Ishikawa (cell line): Measurements from ENCODE around the gene SPANXN4.

Experiments
- CEBPB ChIP-seq: IDR thresholded peaks from 2 replicates; pipeline ENCODE4 v1.6.1; 2012
- CREB1 ChIP-seq: IDR thresholded peaks from 2 replicates; pipeline ENCODE4 v1.6.1; 2012; ENCODE audit warnings: low read depth
- EGR1 ChIP-seq: IDR thresholded peaks from 2 replicates; pipeline ENCODE4 v1.6.1; 2012
- EP300 ChIP-seq: IDR thresholded peaks from 2 replicates; pipeline ENCODE4 v1.6.1; 2012; ENCODE audit warnings: borderline replicate concordance
- FOXM1 ChIP-seq: IDR thresholded peaks from 2 replicates; pipeline ENCODE4 v1.6.1; 2012; ENCODE audit warnings: low read depth, borderline replicate concordance
- NFIC ChIP-seq: IDR thresholded peaks from 2 replicates; pipeline ENCODE4 v1.6.1; 2012
- RAD21 ChIP-seq: IDR thresholded peaks from 2 replicates; pipeline ENCODE4 v1.6.1; 2012; ENCODE audit warnings: low read depth
- TAF1 ChIP-seq: IDR thresholded peaks from 2 replicates; pipeline ENCODE4 v1.6.1; 2012; ENCODE audit warnings: low read depth, mild to moderate bottlenecking
- TCF12 ChIP-seq: IDR thresholded peaks from 2 replicates; pipeline ENCODE4 v1.6.1; 2012; ENCODE audit warnings: low read depth
- TEAD4 ChIP-seq: IDR thresholded peaks from 2 replicates; pipeline ENCODE4 v1.6.1; 2012
- YY1 ChIP-seq: IDR thresholded peaks from 2 replicates; pipeline ENCODE4 v1.6.1; 2012; ENCODE audit warnings: low read depth
- ZBTB7A ChIP-seq: IDR thresholded peaks from 2 replicates; pipeline ENCODE4 v1.6.1; 2012; ENCODE audit warnings: low read depth
- TF ChIP-seq, protein P1 (sequence below): IDR thresholded peaks from 2 replicates; pipeline ENCODE4 v1.6.1; 2012; ENCODE audit warnings: low read depth, mild to moderate bottlenecking
- TF ChIP-seq, protein P2 (sequence below): IDR thresholded peaks from 2 replicates; pipeline ENCODE4 v1.6.1; 2012
- TF ChIP-seq, protein P3 (sequence below): IDR thresholded peaks from 2 replicates; pipeline ENCODE4 v1.6.1; 2012

The SPANXN4 gene

DNA sequence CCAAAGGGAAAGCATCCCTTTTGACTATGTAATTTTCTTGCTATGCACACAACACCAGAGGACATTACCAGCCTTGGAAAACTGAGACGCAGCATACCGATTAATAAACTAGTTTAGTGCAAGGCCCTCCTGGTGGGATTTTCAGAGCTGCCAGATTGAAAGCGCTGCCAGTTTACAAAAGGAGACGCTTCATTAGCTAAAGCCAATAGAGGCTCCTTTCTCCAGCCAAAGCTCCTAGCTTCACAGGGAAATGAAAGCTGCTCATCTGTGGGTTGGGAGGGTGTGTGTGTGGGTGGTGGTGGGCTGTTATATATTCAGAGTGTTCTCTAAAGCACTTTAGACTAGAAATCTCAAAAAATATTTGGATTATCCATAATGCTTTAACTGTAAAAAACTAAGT is 32.4 kb downstream of the SPANXN4 start:
- TF ChIP-seq CEBPB (no peak), CREB1 (no peak), NFIC (no peak), RAD21 (no peak), YY1 (no peak), FOXM1 (no peak), ZBTB7A (no peak), TAF1 (no peak), EP300 (no peak), EGR1 (no peak)
- TF ChIP-seq, protein P1, sequence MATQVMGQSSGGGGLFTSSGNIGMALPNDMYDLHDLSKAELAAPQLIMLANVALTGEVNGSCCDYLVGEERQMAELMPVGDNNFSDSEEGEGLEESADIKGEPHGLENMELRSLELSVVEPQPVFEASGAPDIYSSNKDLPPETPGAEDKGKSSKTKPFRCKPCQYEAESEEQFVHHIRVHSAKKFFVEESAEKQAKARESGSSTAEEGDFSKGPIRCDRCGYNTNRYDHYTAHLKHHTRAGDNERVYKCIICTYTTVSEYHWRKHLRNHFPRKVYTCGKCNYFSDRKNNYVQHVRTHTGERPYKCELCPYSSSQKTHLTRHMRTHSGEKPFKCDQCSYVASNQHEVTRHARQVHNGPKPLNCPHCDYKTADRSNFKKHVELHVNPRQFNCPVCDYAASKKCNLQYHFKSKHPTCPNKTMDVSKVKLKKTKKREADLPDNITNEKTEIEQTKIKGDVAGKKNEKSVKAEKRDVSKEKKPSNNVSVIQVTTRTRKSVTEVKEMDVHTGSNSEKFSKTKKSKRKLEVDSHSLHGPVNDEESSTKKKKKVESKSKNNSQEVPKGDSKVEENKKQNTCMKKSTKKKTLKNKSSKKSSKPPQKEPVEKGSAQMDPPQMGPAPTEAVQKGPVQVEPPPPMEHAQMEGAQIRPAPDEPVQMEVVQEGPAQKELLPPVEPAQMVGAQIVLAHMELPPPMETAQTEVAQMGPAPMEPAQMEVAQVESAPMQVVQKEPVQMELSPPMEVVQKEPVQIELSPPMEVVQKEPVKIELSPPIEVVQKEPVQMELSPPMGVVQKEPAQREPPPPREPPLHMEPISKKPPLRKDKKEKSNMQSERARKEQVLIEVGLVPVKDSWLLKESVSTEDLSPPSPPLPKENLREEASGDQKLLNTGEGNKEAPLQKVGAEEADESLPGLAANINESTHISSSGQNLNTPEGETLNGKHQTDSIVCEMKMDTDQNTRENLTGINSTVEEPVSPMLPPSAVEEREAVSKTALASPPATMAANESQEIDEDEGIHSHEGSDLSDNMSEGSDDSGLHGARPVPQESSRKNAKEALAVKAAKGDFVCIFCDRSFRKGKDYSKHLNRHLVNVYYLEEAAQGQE = no peak
- TF ChIP-seq, protein P2, sequence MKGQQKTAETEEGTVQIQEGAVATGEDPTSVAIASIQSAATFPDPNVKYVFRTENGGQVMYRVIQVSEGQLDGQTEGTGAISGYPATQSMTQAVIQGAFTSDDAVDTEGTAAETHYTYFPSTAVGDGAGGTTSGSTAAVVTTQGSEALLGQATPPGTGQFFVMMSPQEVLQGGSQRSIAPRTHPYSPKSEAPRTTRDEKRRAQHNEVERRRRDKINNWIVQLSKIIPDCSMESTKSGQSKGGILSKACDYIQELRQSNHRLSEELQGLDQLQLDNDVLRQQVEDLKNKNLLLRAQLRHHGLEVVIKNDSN = no peak

DNA sequence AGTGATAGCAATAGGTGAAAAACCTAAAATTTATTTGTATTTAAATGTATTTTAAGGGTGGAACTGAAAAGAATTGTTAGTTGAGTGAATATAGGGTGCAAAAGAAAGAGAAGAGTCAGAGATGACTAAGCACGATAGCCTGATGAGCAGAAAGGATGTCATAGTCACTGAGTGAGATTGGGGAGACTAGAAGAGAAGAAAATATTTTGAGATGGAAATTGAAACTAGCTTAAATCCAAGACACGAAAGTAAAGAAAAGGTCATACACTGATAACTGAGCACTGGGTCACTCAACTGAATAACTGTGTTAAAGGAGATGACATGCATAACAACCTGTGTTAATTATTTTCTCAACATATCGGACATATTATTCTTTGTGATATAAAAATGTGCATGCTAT is 55.5 kb downstream of the SPANXN4 start:
- no peak for TF ChIP-seq YY1
- no peak for TF ChIP-seq ZBTB7A
- TF ChIP-seq EGR1 = no peak
- TF ChIP-seq TCF12 = no peak
- TF ChIP-seq, protein P3, sequence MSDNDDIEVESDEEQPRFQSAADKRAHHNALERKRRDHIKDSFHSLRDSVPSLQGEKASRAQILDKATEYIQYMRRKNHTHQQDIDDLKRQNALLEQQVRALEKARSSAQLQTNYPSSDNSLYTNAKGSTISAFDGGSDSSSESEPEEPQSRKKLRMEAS = no peak
- TF ChIP-seq TEAD4 = no peak
- TF ChIP-seq EP300 = no peak
- no peak for TF ChIP-seq FOXM1
- no peak for TF ChIP-seq TAF1
- TF ChIP-seq, protein P1 = no peak
- no peak for TF ChIP-seq NFIC
- TF ChIP-seq RAD21 = no peak
- TF ChIP-seq CREB1 = no peak
- TF ChIP-seq CEBPB = no peak
- TF ChIP-seq, protein P2 = no peak

DNA sequence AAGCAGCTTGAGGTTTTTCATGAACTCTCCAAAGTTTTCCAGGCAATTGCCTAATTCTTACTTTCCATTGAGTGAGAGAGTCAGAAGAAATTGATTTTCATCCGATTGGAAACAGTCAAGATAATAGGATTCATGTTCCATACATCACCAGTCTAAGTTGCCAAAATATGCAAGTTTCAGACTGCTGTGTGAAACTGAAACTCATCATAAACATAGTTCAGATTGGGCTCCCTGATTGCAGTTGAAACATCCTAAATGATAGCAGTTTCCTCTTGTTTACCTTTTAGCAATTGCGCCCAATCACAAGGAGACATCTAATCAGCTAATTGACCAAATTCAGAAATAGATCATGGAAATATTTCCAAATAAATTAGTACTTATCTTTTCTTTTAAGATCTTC is 56.8 kb downstream of the SPANXN4 start:
- no peak for TF ChIP-seq CREB1
- TF ChIP-seq, protein P3 = no peak
